ENCODE data around the gene CAMSAP1.
"Not testable (repeated sequence)": the region's sequence is repeated elsewhere in the genome, so short reads cannot be mapped to it uniquely, and the experiment has no call there.

CAMSAP1 gene

DNA sequence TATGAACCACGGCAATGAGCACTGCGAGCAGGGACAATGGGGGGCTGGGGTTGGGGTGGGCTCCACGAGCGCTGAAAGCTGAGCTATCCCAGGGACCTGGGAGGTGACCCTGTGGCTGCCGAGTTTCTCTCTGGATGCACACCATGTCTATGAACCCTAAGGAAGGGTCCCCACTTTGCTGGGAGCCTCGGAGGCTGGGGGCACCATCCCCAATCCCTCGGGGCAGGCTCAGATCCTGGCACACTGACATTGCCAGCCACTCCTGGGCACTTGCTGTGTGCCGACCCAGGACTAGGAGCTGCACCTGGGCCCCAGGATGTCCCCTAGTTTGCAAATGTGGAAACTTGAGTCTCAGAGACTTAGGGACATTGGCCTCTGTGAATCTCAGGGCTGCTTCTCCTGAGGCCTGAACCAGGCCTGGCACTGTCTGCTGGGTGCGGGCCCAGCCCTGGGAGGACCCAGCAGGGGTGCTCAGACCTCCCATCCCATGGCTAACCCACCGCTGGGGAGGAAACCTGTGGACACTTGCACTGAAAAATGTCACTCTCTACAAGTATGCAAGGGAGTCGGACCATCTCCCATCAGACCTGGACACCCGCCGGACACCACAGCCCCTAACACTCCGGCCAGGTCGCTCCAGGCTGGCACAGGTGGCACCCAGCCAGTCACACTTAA is 13.0 kb upstream of the CAMSAP1 start:
- Histone ChIP-seq H3K79me2 (ENCODE audit: low read length) (no peaks in the 10 kb centered on the region), H3K36me3 (replicated peaks; ENCODE audit: low read depth, low read length) (peaks cover 24% of the 10 kb centered on the region), H2AFZ (ENCODE audit: low read depth, low read length) (no peak overlapping the region), H3K27ac (ENCODE audit: low read length) (no peak overlapping the region), H3K4me1 (ENCODE audit: low read length) (peaks cover 7% of the 10 kb centered on the region), H4K20me1 (ENCODE audit: insufficient read depth, low read length) (no peaks in the 10 kb centered on the region), H3K27me3 (ENCODE audit: low read depth, low read length) (no peaks in the 10 kb centered on the region), H3K4me2 (ENCODE audit: low read length) (no peak overlapping the region), H3K9ac (ENCODE audit: low read length) (no peak overlapping the region), H3K9me3 (ENCODE audit: insufficient read depth, low read length) (peaks cover 17% of the 10 kb centered on the region; the same call in 1 of the 2 replicates), H3K4me3 (ENCODE audit: low read length) (no peak overlapping the region)
- no peak for TF ChIP-seq CTCF (IDR thresholded peaks at IDR 0.05; ENCODE audit: low read depth, low read length)
- no peak for TF ChIP-seq EZH2phosphoT487 (IDR thresholded peaks at IDR 0.05; ENCODE audit: low read depth)

GRCh38 chr9:135919318-135919890 is 12.1 kb upstream of the CAMSAP1 start:
- Histone ChIP-seq H3K27me3 (ENCODE audit: low read depth, low read length) (no peaks in the 10 kb centered on the region), H3K4me3 (ENCODE audit: low read length) (no peak overlapping the region), H3K4me2 (ENCODE audit: low read length) (no peak overlapping the region), H3K9ac (ENCODE audit: low read length) (no peak overlapping the region), H2AFZ (ENCODE audit: low read depth, low read length) (no peak overlapping the region), H3K9me3 (ENCODE audit: insufficient read depth, low read length) (peaks cover 26% of the 10 kb centered on the region; the same call in 1 of the 2 replicates), H3K27ac (ENCODE audit: low read length) (no peak overlapping the region), H3K79me2 (ENCODE audit: low read length) (no peaks in the 10 kb centered on the region), H3K36me3 (replicated peaks; ENCODE audit: low read depth, low read length) (peaks cover 34% of the 10 kb centered on the region), H3K4me1 (ENCODE audit: low read length) (peaks cover 7% of the 10 kb centered on the region), H4K20me1 (ENCODE audit: insufficient read depth, low read length) (no peaks in the 10 kb centered on the region)
- no peak for TF ChIP-seq EZH2phosphoT487 (IDR thresholded peaks at IDR 0.05; ENCODE audit: low read depth)
- no peak for TF ChIP-seq CTCF (IDR thresholded peaks at IDR 0.05; ENCODE audit: low read depth, low read length)

- H3K9ac ChIP-seq (ENCODE audit: low read length); H3K4me3 ChIP-seq (ENCODE audit: low read length); H3K4me1 ChIP-seq (ENCODE audit: low read length); H3K4me2 ChIP-seq (ENCODE audit: low read length); H4K20me1 ChIP-seq (ENCODE audit: insufficient read depth, low read length); H3K27ac ChIP-seq (ENCODE audit: low read length); H3K79me2 ChIP-seq (ENCODE audit: low read length); H3K27me3 ChIP-seq (ENCODE audit: low read depth, low read length); H2AFZ ChIP-seq (ENCODE audit: low read depth, low read length): not testable (repeated sequence)
- Histone ChIP-seq H3K9me3 (ENCODE audit: insufficient read depth, low read length) (peaks cover 31% of the 10 kb centered on the region; the same call in 1 of the 2 replicates), H3K36me3 (replicated peaks; ENCODE audit: low read depth, low read length) (peaks cover 61% of the 10 kb centered on the region)
Observed at GRCh38 chr9:135916227-135916626, 8.9 kb upstream of the CAMSAP1 start.

DNA sequence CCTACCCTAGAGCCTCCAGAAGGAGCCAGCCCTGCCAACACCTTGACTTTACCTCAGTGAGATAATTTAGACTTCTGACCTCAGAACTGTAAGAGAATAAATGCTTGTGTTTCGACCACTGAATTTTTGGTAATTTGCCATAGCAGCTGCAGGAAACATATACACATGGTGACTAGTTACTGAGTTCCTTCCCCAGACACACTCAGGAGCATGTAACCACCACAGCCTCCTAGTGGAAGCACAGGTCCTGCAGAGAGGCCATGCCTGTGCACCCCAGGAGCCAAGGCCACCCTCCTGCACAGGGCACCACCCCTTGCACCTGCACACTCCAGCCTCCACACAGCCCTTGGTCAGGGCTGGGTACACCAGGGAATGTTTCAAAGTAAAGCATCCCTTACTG is 7.6 kb upstream of the CAMSAP1 start:
- TF ChIP-seq EZH2phosphoT487 (IDR thresholded peaks at IDR 0.05; ENCODE audit: low read depth) (no peak), CTCF (IDR thresholded peaks at IDR 0.05; ENCODE audit: low read depth, low read length) (no peak)
- Histone ChIP-seq H3K4me1 (ENCODE audit: low read length) (peaks cover 7% of the 10 kb centered on the region), H3K27me3 (ENCODE audit: low read depth, low read length) (no peaks in the 10 kb centered on the region), H3K4me3 (ENCODE audit: low read length) (no peak overlapping the region), H3K36me3 (replicated peaks; ENCODE audit: low read depth, low read length) (peaks cover 72% of the 10 kb centered on the region), H4K20me1 (ENCODE audit: insufficient read depth, low read length) (no peaks in the 10 kb centered on the region), H3K79me2 (ENCODE audit: low read length) (no peaks in the 10 kb centered on the region), H3K4me2 (ENCODE audit: low read length) (no peak overlapping the region), H3K9ac (ENCODE audit: low read length) (no peak overlapping the region), H3K9me3 (ENCODE audit: insufficient read depth, low read length) (peaks cover 31% of the 10 kb centered on the region; the same call in 1 of the 2 replicates), H2AFZ (ENCODE audit: low read depth, low read length) (no peak overlapping the region), H3K27ac (ENCODE audit: low read length) (no peak overlapping the region)

DNA sequence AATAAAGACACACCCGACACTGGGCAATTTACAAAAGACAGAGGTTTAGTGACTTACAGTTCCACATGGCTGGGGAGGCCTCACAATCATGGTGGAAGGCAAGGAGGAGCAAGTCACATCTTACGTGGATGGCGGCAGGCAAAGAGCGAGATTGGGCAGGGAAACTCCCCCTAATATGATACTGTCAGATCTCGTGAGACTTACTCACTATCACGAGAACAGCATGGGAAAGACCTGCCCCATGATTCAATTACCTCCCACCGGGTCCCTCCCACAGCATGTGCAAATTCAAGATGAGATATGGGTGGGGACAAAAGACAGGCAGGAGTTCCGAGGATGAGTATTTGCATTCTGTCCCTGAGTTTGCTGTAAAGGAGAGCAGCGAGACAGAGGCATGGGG is 3.9 kb upstream of the CAMSAP1 start:
- H4K20me1 ChIP-seq (ENCODE audit: insufficient read depth, low read length); H3K4me3 ChIP-seq (ENCODE audit: low read length); H3K9ac ChIP-seq (ENCODE audit: low read length); H3K27me3 ChIP-seq (ENCODE audit: low read depth, low read length); H2AFZ ChIP-seq (ENCODE audit: low read depth, low read length); H3K4me2 ChIP-seq (ENCODE audit: low read length); H3K27ac ChIP-seq (ENCODE audit: low read length): not testable (repeated sequence)
- peaks cover 18% of the 10 kb centered on the region for H3K79me2 ChIP-seq (ENCODE audit: low read length)
- H3K4me1 ChIP-seq (ENCODE audit: low read length) = peaks cover 12% of the 10 kb centered on the region
- H3K9me3 ChIP-seq (ENCODE audit: insufficient read depth, low read length) = peaks cover 23% of the 10 kb centered on the region; the same call in 1 of the 2 replicates
- peaks cover 71% of the 10 kb centered on the region for H3K36me3 ChIP-seq (replicated peaks; ENCODE audit: low read depth, low read length)

Measured in OCI-LY3 (cell line).